K562 (cell line): ENCODE measurements around the gene CACNA1E.

Source experiments
- ETV6 ChIP-seq, 3 experiments: fragments of 150-350 bp in 1 of 3; sonication (generic) in 1 of 3; formaldehyde crosslinking in 1 of 3; IDR thresholded peaks; 2 replicates each; pipeline versions ENCODE4 v1.6.1 to v1.8.0; 2014 to 2022; ENCODE audit warnings: borderline replicate concordance in 2 of 3, low read depth in 2 of 3, antibody characterized with exemption in 1 of 3, low read length in 1 of 3, mild to moderate bottlenecking in 1 of 3, missing genetic modification reagents in 1 of 3
- HCFC1 ChIP-seq: IDR thresholded peaks from 2 replicates; pipeline ENCODE4 v1.6.1; 2012; ENCODE audit warnings: low read depth, low read length, improper control_type of control experiment
- HLTF ChIP-seq: fragments of 450-650 bp; IDR thresholded peaks from 2 replicates; pipeline ENCODE4 v1.6.1; 2016
- KDM2B ChIP-seq: fragments of 250-450 bp; sonication (Bioruptor Pico); IDR thresholded peaks from 2 replicates; pipeline ENCODE4 v1.8.0; 2021; ENCODE audit warnings: mild to moderate bottlenecking, moderate library complexity
- SLC30A9 ChIP-seq: fragments of 250-450 bp; sonication (Bioruptor Pico); IDR thresholded peaks from 2 replicates; pipeline ENCODE4 v1.8.0; 2022; ENCODE audit warnings: mild to moderate bottlenecking, moderate library complexity
- ZNF184 ChIP-seq: sonication (generic); formaldehyde crosslinking; IDR thresholded peaks from 2 replicates; pipeline ENCODE4 v1.5.0; 2020; ENCODE audit warnings: missing genetic modification reagents
- ZNF239 ChIP-seq: fragments of 250-450 bp; sonication (Bioruptor Pico); IDR thresholded peaks from 2 replicates; pipeline ENCODE4 v1.4.0; 2020; ENCODE audit warnings: mild to moderate bottlenecking
- ZNF778 ChIP-seq: fragments of 450-650 bp; formaldehyde crosslinking; IDR thresholded peaks from 2 replicates; pipeline ENCODE4 v1.4.0; 2020; ENCODE audit warnings: mild to moderate bottlenecking, moderate library complexity
- TF ChIP-seq, protein P1 (sequence below), 3 experiments: IDR thresholded peaks in 2 of 3; conservative IDR thresholded peaks in 1 of 3; 2 replicates each; pipeline ENCODE4 v1.5.1; 2011 to 2012; ENCODE audit warnings: low read length in 3 of 3, mild to moderate bottlenecking in 3 of 3, control low read depth in 2 of 3, improper control_type of control experiment in 1 of 3, inconsistent platforms in 1 of 3, low read depth in 1 of 3, mixed read lengths in 1 of 3, moderate library complexity in 1 of 3; ENCODE audit not compliant: insufficient read depth in 2 of 3
- TF ChIP-seq, protein P2 (sequence below): fragments of 450-650 bp; IDR thresholded peaks from 2 replicates; pipeline ENCODE4 v1.6.1; 2018; ENCODE audit not compliant: partially characterized antibody
- TF ChIP-seq, protein P3 (sequence below): sonication (generic); formaldehyde crosslinking; IDR thresholded peaks from 2 replicates; pipeline ENCODE4 v1.8.1; 2022; ENCODE audit warnings: missing genetic modification reagents

DNA sequence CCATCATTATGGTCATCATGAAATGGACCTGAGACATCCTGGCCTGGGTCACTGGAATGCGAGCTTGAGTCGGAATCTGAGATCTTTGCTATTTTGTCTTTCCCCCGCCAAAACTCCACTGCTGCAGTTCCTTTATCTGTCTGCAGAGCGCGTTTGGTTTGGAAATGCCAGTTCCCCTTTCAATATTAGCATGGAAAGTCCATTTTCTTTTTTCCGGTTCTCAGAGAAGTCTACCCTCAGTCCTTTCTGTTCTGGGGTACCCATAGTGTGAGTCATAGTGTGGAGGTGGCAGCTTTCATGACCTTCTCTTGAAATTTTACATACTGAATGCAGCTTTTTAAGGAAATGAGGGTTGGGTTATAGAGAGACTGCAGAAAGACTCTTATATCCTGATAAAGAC, 14.6 kb downstream of the CACNA1E start:
- TF ChIP-seq, protein P1, sequence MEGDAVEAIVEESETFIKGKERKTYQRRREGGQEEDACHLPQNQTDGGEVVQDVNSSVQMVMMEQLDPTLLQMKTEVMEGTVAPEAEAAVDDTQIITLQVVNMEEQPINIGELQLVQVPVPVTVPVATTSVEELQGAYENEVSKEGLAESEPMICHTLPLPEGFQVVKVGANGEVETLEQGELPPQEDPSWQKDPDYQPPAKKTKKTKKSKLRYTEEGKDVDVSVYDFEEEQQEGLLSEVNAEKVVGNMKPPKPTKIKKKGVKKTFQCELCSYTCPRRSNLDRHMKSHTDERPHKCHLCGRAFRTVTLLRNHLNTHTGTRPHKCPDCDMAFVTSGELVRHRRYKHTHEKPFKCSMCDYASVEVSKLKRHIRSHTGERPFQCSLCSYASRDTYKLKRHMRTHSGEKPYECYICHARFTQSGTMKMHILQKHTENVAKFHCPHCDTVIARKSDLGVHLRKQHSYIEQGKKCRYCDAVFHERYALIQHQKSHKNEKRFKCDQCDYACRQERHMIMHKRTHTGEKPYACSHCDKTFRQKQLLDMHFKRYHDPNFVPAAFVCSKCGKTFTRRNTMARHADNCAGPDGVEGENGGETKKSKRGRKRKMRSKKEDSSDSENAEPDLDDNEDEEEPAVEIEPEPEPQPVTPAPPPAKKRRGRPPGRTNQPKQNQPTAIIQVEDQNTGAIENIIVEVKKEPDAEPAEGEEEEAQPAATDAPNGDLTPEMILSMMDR (IDR thresholded peaks at IDR 0.05 in 2 of 3, conservative IDR thresholded peaks at IDR 0.05 in 1 of 3; ENCODE audit: insufficient read depth in 2 of 3, low read depth in 1 of 3, low read length in 3 of 3), result peak; percentile 35 to 40 (median 37); a peak in 3 of 6 replicates
- no peak for TF ChIP-seq ZNF778 (CRISPR knock-in tag)
- TF ChIP-seq ZNF239 (CRISPR knock-in tag), result no peak
- TF ChIP-seq KDM2B (CRISPR knock-in tag), result no peak
- no peak for TF ChIP-seq SLC30A9 (CRISPR knock-in tag)
- TF ChIP-seq, protein P2, sequence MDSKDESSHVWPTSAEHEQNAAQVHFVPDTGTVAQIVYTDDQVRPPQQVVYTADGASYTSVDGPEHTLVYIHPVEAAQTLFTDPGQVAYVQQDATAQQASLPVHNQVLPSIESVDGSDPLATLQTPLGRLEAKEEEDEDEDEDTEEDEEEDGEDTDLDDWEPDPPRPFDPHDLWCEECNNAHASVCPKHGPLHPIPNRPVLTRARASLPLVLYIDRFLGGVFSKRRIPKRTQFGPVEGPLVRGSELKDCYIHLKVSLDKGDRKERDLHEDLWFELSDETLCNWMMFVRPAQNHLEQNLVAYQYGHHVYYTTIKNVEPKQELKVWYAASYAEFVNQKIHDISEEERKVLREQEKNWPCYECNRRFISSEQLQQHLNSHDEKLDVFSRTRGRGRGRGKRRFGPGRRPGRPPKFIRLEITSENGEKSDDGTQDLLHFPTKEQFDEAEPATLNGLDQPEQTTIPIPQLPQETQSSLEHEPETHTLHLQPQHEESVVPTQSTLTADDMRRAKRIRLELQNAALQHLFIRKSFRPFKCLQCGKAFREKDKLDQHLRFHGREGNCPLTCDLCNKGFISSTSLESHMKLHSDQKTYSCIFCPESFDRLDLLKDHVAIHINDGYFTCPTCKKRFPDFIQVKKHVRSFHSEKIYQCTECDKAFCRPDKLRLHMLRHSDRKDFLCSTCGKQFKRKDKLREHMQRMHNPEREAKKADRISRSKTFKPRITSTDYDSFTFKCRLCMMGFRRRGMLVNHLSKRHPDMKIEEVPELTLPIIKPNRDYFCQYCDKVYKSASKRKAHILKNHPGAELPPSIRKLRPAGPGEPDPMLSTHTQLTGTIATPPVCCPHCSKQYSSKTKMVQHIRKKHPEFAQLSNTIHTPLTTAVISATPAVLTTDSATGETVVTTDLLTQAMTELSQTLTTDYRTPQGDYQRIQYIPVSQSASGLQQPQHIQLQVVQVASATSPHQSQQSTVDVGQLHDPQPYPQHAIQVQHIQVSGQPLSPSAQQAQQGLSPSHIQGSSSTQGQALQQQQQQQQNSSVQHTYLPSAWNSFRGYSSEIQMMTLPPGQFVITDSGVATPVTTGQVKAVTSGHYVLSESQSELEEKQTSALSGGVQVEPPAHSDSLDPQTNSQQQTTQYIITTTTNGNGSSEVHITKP, result no peak
- no peak for TF ChIP-seq ZNF184 (CRISPR knock-in tag)
- TF ChIP-seq HCFC1, result no peak
- no peak for TF ChIP-seq HLTF
- TF ChIP-seq ETV6 (IDR thresholded peaks at IDR 0.05; ENCODE audit: borderline replicate concordance in 1 of 2, low read depth in 2 of 2, low read length in 1 of 2), result no peak
- no peak for TF ChIP-seq ETV6 (CRISPR knock-in tag; IDR thresholded peaks at IDR 0.05; ENCODE audit: borderline replicate concordance)
- TF ChIP-seq, protein P3, sequence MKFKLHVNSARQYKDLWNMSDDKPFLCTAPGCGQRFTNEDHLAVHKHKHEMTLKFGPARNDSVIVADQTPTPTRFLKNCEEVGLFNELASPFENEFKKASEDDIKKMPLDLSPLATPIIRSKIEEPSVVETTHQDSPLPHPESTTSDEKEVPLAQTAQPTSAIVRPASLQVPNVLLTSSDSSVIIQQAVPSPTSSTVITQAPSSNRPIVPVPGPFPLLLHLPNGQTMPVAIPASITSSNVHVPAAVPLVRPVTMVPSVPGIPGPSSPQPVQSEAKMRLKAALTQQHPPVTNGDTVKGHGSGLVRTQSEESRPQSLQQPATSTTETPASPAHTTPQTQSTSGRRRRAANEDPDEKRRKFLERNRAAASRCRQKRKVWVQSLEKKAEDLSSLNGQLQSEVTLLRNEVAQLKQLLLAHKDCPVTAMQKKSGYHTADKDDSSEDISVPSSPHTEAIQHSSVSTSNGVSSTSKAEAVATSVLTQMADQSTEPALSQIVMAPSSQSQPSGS (CRISPR knock-in tag), result no peak
